Testis (tissue), 3 donors: ENCODE results near the gene ALOX12B. TPM values are rescaled to one million over a fixed set of nuclear protein-coding genes. Genes with fewer than 3 reads are reported as not detected.

Source experiments
- DNase-seq: peaks from one replicate; pipeline ENCODE4 v3.0.0-alpha.2; 2019
- H3K27ac ChIP-seq, 2 donors: fragments of 200-600 bp; sonication (generic); one replicate each; pipeline ENCODE4 v1.5.1; 2019
- H3K27me3 ChIP-seq: fragments of 200-600 bp; sonication (generic); one replicate; pipeline ENCODE4 v1.5.1; 2019
- H3K36me3 ChIP-seq: fragments of 200-600 bp; sonication (generic); one replicate; pipeline ENCODE4 v1.5.1; 2017; ENCODE audit warnings: low read depth; ENCODE audit errors: missing control alignments
- H3K4me1 ChIP-seq: fragments of 200-600 bp; sonication (generic); one replicate; pipeline ENCODE4 v1.5.1; 2019
- H3K4me3 ChIP-seq, 2 donors: fragments of 200-600 bp; sonication (generic); one replicate each; pipeline ENCODE4 v1.5.1; 2017 to 2019
- H3K9me3 ChIP-seq: fragments of 200-600 bp; sonication (generic); one replicate; pipeline ENCODE4 v1.5.1; 2017
- POLR2A ChIP-seq: fragments of 450-650 bp; IDR thresholded peaks from one replicate; pipeline ENCODE4 v1.6.1; 2017; ENCODE audit warnings: antibody characterized with exemption, mild to moderate bottlenecking, moderate library complexity
- WGBS, 2 donors: methylation state at CpG; one replicate each; pipeline ENCODE4 v1.1.5; 2018; 5-methylcytosine and 5-hydroxymethylcytosine counted together
- intact Hi-C: fragments of 100-400 bp; cut with DNase I; formaldehyde crosslinking; loops from one replicate; pipeline ENCODE4 v1.15.1; 2023; ENCODE audit warnings: low total_unique reads
- polyA plus RNA-seq: library from polyadenylated mRNA; stranded (reverse); fragments of 350-450 nt; fragmentation: Illumina TruSeq; extraction: RNeasy Lipid Tissue Mini Kit (QIAGEN cat#74804); gene quantifications from one replicate; pipeline ENCODE4 v1.2.3, GENCODE V29; 2014; ENCODE audit warnings: low read depth, low replicate concordance; ENCODE audit not compliant: insufficient read depth
- total RNA-seq, 2 donors: library from RNA; depleted of rRNA; stranded (reverse); fragments of >200 nt; gene quantifications; one replicate each; pipeline ENCODE4 v1.2.3, GENCODE V29; 2016
- TF ChIP-seq, protein P1 (sequence below), 3 experiments: fragments of 450-650 bp in 2 of 3; fragments of 200-600 bp in 1 of 3; sonication (generic) in 1 of 3; IDR thresholded peaks; one replicate each; pipeline ENCODE4 v1.5.1; 2016 to 2019; ENCODE audit warnings: antibody characterized with exemption in 3 of 3, mild to moderate bottlenecking in 2 of 3, moderate library complexity in 1 of 3

The ALOX12B gene
- total and polyA plus RNA-seq, 3 donors from 2014 or later = 0.87 to 1.1 (median 0.99) TPM

DNA sequence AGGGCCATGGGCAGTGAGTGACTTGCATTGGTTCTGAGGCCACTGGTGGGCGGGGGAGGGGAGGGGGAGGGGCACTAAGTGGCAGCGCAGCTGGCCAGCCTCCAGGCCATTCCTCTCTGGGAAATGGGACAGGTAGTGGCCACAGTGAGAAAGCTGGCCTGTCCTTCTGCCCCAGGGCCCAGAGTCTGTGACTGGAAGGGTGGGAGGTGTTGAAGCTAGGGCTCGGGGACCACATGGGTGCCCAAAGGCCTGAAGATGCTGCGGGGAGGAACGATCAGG is 375 bp upstream of the ALOX12B start:
- 78 to 79% methylated on average over 3 to 5 of the region's 5 CpGs for WGBS, 2 donors
- Histone ChIP-seq H3K27ac (no peak overlapping the region), H3K4me3 (no peak overlapping the region), H3K36me3 (no peaks in the 10 kb centered on the region), H3K27me3 (no peaks in the 10 kb centered on the region), H3K9me3 (no peaks in the 10 kb centered on the region), H3K4me1 (no peaks in the 10 kb centered on the region)
- TF ChIP-seq, protein P1, sequence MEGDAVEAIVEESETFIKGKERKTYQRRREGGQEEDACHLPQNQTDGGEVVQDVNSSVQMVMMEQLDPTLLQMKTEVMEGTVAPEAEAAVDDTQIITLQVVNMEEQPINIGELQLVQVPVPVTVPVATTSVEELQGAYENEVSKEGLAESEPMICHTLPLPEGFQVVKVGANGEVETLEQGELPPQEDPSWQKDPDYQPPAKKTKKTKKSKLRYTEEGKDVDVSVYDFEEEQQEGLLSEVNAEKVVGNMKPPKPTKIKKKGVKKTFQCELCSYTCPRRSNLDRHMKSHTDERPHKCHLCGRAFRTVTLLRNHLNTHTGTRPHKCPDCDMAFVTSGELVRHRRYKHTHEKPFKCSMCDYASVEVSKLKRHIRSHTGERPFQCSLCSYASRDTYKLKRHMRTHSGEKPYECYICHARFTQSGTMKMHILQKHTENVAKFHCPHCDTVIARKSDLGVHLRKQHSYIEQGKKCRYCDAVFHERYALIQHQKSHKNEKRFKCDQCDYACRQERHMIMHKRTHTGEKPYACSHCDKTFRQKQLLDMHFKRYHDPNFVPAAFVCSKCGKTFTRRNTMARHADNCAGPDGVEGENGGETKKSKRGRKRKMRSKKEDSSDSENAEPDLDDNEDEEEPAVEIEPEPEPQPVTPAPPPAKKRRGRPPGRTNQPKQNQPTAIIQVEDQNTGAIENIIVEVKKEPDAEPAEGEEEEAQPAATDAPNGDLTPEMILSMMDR (IDR thresholded peaks at IDR 0.05) = no peak
- TF ChIP-seq POLR2A = no peak
- intact Hi-C loops = no loop called here
- DNase-seq = no peak

DNA sequence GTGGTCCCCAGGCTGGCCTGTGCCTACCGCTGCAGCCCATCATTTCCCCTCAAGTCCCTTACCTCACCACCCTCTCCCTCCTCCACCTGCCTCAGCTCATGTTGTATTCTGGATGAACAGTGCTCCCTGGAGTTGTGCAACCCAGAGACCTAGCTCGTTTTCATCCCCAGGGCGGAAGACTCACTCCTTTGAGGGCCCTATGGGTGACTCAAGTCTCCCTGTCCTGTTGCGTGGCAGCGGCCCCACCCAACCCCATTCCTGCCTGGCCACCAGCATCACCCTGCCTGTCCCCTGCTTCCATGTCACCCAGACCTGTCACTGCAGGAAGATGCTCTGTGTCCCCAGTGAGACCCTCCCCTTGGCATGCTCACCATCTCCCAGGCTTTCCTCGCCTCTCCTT is 3.3 kb downstream of the ALOX12B start:
- intact Hi-C loops = no loop called here
- H3K9me3 ChIP-seq = no peaks in the 10 kb centered on the region

DNA sequence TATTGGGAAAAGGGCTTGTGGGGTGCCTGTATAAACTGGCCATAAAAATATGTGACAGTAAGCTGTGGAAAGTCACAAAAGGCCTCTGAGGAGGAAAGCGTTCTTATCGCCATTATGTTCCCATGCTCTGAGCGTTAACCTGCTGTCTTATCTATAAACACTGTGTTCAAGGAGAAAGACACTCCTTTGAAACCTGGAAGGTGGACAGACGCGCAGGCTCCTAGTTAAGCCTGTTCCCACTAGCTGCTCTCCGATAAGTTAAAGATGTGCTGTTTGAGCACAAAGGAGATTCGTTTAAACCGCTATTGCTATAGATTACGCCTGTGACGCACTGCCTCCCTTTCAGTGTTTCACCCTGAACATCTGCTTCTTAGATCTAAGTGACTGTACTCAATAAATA is 5.2 kb downstream of the ALOX12B start:
- H3K4me1 ChIP-seq = peaks cover 10% of the 10 kb centered on the region
- intact Hi-C loops = no loop called here
- no peak overlapping the region for H3K4me3 ChIP-seq
- no peak for DNase-seq
- TF ChIP-seq POLR2A = no peak
- no peaks in the 10 kb centered on the region for H3K36me3 ChIP-seq
- no peak overlapping the region for H3K27ac ChIP-seq
- no peaks in the 10 kb centered on the region for H3K9me3 ChIP-seq
- H3K27me3 ChIP-seq = no peaks in the 10 kb centered on the region
- 57 to 60% methylated on average over 10 of the region's 10 CpGs for WGBS, 2 donors

More for the DNA sequence above, 3.3 kb downstream of the ALOX12B start:
- DNase-seq = no peak
- H3K36me3 ChIP-seq = no peaks in the 10 kb centered on the region
- no peaks in the 10 kb centered on the region for H3K27me3 ChIP-seq
- H3K27ac ChIP-seq = no peak overlapping the region
- 90 to 92% methylated on average over 6 of the region's 6 CpGs for WGBS, 2 donors
- H3K4me1 ChIP-seq = peaks cover 7% of the 10 kb centered on the region
- H3K4me3 ChIP-seq = no peak overlapping the region
- TF ChIP-seq, protein P1 (IDR thresholded peaks at IDR 0.05) = no peak
- no peak for TF ChIP-seq POLR2A

DNA sequence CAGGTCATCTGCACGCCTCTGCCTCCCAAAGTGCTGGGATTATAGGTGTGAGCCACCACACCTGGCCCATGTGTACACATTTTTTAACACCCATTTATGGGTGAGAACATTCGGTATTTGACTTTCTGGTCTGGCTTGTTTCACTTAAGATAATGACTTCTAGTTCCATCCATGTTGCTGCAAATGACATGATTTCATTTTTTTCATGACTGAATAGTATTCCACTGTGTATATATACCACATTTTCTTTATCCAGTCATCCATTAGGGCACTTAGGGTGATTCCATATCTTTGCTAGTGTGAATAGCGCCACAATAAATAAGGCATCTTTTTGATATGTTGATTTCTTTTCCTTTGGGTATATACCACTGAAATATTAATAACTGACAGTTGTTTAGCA is 5.6 kb downstream of the ALOX12B start:
- intact Hi-C loops = no loop called here
- no peaks in the 10 kb centered on the region for H3K36me3 ChIP-seq
- TF ChIP-seq, protein P1 (IDR thresholded peaks at IDR 0.05) = no peak
- no peak for TF ChIP-seq POLR2A
- no peaks in the 10 kb centered on the region for H3K9me3 ChIP-seq
- H3K27me3 ChIP-seq = no peaks in the 10 kb centered on the region
- no peak overlapping the region for H3K4me3 ChIP-seq
- no peak overlapping the region for H3K27ac ChIP-seq
- 87 to 94% methylated on average over 3 of the region's 3 CpGs for WGBS, 2 donors
- H3K4me1 ChIP-seq = peaks cover 10% of the 10 kb centered on the region
- no peak for DNase-seq

DNA sequence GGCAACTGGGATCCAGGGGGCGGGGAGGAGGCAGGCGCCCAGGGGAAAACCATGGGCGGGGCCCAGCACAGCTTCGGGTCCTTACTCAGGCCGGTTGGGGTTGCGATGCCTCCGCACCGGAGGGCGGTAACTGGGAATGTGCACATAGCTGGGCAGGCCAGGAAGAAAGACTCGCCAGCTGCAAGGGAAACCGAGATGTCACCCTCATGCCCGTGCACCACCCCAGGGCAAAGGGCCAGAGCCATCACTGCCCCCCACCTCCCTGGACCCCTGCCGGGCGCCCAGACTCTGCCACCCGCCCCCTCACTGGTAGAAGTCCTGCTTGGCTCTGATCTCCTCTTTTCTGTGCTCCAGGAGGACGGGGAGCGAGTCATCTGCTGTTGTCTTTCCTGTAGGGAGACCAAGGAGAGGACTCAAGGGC is 6.7 kb downstream of the ALOX12B start:
- WGBS, 2 donors = 24 to 36% methylated on average over 7 to 17 of the region's 17 CpGs
- peak overlapping the region in 1 of 2 donors; percentile 52 for H3K4me3 ChIP-seq
- DNase-seq = no peak
- no peak overlapping the region for H3K27ac ChIP-seq
- intact Hi-C loops = no loop called here
- H3K9me3 ChIP-seq = no peaks in the 10 kb centered on the region
- H3K27me3 ChIP-seq = no peaks in the 10 kb centered on the region
- no peaks in the 10 kb centered on the region for H3K36me3 ChIP-seq
- TF ChIP-seq POLR2A = no peak
- TF ChIP-seq, protein P1 (IDR thresholded peaks at IDR 0.05) = no peak
- peaks cover 10% of the 10 kb centered on the region for H3K4me1 ChIP-seq
